H1 (cell line): Measurements from ENCODE around the gene SLC15A4.

Source experiments
- BRCA1 ChIP-seq: IDR thresholded peaks from 2 replicates; pipeline ENCODE4 v1.6.1; 2012; ENCODE audit warnings: low read depth, low read length, improper control_type of control experiment
- CREB1 ChIP-seq: IDR thresholded peaks from 2 replicates; pipeline ENCODE4 v1.6.1; 2012; ENCODE audit warnings: inconsistent platforms
- GTF2F1 ChIP-seq: IDR thresholded peaks from 2 replicates; pipeline ENCODE4 v1.6.1; 2012; ENCODE audit warnings: low read depth, low read length, improper control_type of control experiment, borderline replicate concordance
- HDAC6 ChIP-seq: IDR thresholded peaks from one replicate; pipeline ENCODE4 v1.7.1; 2012; ENCODE audit warnings: low read depth, mild to moderate bottlenecking, inconsistent platforms, low read length, moderate library complexity
- PHF8 ChIP-seq: fragments of 200-600 bp; sonication (generic); conservative IDR thresholded peaks from 2 replicates; pipeline ENCODE4 v1.7.1; 2012; ENCODE audit warnings: low read depth, mild to moderate bottlenecking, inconsistent platforms, low read length, moderate library complexity
- POLR2AphosphoS5 ChIP-seq: IDR thresholded peaks from 2 replicates; pipeline ENCODE4 v1.6.1; 2011; ENCODE audit warnings: low read depth, low read length
- SP2 ChIP-seq: IDR thresholded peaks from 2 replicates; pipeline ENCODE4 v1.6.1; 2012; ENCODE audit warnings: mild to moderate bottlenecking, low read length, inconsistent platforms
- SUZ12 ChIP-seq: fragments of 200-600 bp; sonication (generic); IDR thresholded peaks from 2 replicates; pipeline ENCODE4 v1.6.1; 2012; ENCODE audit warnings: mild to moderate bottlenecking, inconsistent platforms, low read length, moderate library complexity, mixed read lengths
- TAF1 ChIP-seq: IDR thresholded peaks from 2 replicates; pipeline ENCODE4 v1.6.1; 2011; ENCODE audit warnings: mild to moderate bottlenecking, low read depth, low read length
- TAF7 ChIP-seq: optimal IDR thresholded peaks from 2 replicates; pipeline ENCODE3; 2011; ENCODE audit warnings: low read depth, mild to moderate bottlenecking, inconsistent platforms, low read length, moderate library complexity, borderline replicate concordance
- YY1 ChIP-seq: IDR thresholded peaks from 2 replicates; pipeline ENCODE4 v1.6.1; 2011; ENCODE audit warnings: low read depth, mild to moderate bottlenecking, low read length
- ZNF274 ChIP-seq: IDR thresholded peaks from 2 replicates; pipeline ENCODE4 v1.7.0; 2012; ENCODE audit warnings: low read length, borderline replicate concordance; ENCODE audit errors: extremely low read depth
- TF ChIP-seq, protein P1 (sequence below), 3 experiments: IDR thresholded peaks; 1 replicate in 2 of 3; 2 replicates in 1 of 3; pipeline versions ENCODE4 v1.5.1 to v1.6.1; 2011; ENCODE audit warnings: low read length in 3 of 3, mild to moderate bottlenecking in 3 of 3, inconsistent platforms in 2 of 3, low read depth in 1 of 3, moderate library complexity in 1 of 3; ENCODE audit not compliant: insufficient read depth in 1 of 3; ENCODE audit errors: control extremely low read depth in 1 of 3

DNA sequence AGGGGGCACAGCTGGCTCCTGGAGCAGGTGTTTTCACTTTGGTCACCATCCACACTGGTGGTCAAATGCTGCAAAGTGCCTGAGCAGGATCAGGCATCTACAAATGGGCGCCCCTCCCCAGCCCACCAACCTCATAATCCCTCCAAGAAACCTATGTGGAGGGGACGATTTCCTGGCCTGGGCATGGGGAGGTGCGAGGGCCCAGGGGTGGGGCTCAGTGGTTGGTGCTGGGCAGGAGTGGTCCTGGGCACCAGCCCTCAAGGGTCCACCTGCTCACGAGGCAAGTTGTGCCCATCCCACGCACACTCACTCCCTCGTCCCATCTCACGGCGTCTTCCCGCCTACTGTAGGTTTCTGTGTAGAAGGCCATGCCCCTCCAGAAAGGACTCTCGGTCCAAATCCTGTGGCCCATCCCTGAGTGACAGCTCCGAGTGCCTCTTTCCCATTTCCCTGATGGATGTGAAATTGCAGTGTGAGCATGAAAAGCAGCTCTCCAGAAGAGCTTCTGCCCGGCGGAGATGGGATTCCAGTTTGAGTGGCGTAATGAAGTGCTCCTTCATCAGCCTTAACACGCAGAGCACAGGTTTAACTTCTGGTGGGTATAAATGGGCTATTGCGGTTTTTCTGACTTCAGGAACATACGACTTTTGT, 36.9 kb downstream of the SLC15A4 start:
- TF ChIP-seq, protein P1, sequence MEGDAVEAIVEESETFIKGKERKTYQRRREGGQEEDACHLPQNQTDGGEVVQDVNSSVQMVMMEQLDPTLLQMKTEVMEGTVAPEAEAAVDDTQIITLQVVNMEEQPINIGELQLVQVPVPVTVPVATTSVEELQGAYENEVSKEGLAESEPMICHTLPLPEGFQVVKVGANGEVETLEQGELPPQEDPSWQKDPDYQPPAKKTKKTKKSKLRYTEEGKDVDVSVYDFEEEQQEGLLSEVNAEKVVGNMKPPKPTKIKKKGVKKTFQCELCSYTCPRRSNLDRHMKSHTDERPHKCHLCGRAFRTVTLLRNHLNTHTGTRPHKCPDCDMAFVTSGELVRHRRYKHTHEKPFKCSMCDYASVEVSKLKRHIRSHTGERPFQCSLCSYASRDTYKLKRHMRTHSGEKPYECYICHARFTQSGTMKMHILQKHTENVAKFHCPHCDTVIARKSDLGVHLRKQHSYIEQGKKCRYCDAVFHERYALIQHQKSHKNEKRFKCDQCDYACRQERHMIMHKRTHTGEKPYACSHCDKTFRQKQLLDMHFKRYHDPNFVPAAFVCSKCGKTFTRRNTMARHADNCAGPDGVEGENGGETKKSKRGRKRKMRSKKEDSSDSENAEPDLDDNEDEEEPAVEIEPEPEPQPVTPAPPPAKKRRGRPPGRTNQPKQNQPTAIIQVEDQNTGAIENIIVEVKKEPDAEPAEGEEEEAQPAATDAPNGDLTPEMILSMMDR (IDR thresholded peaks at IDR 0.05; ENCODE audit: control extremely low read depth in 1 of 3, insufficient read depth in 1 of 3, low read depth in 1 of 3, low read length in 3 of 3): no peak
- TF ChIP-seq POLR2AphosphoS5 (no peak), SP2 (no peak), ZNF274 (no peak), PHF8 (no peak), CREB1 (no peak), YY1 (no peak), TAF7 (no peak), SUZ12 (no peak), HDAC6 (no peak), TAF1 (no peak), BRCA1 (no peak), GTF2F1 (no peak)
